RWPE2 (cell line): ENCODE data around the gene TPM2.
A peak's percentile ranks its signal among the peaks of the same experiment; 100 is the strongest.

ENCODE experiments used
- ATAC-seq: fragments of 200-7000 bp; cut with Tn5 transposase; 3 replicates; pipeline ENCODE4 v1.9.1; 2021; ENCODE audit warnings: low read depth
- DNase-seq: peaks from one replicate; pipeline ENCODE4 v3.0.0-alpha.2; 2020; ENCODE audit warnings: low spot score
- H3K27ac ChIP-seq: fragments of 450-650 bp; 2 replicates; pipeline ENCODE4 v1.5.1; 2017; ENCODE audit warnings: mild to moderate bottlenecking; ENCODE audit not compliant: poor library complexity, severe bottlenecking
- H3K27me3 ChIP-seq: fragments of 250-450 bp; sonication (Bioruptor Pico); 2 replicates; pipeline ENCODE4 v1.5.1; 2021; ENCODE audit warnings: mild to moderate bottlenecking, moderate library complexity; ENCODE audit not compliant: insufficient read depth, poor library complexity, severe bottlenecking
- H3K36me3 ChIP-seq: fragments of 250-450 bp; sonication (Bioruptor Pico); 2 replicates; pipeline ENCODE4 v1.5.1; 2020; ENCODE audit warnings: low read depth, mild to moderate bottlenecking, moderate library complexity
- H3K4me1 ChIP-seq: fragments of 250-450 bp; sonication (Bioruptor Pico); 2 replicates; pipeline ENCODE4 v1.5.1; 2021; ENCODE audit warnings: mild to moderate bottlenecking, moderate library complexity; ENCODE audit not compliant: insufficient read depth, poor library complexity, severe bottlenecking
- H3K4me3 ChIP-seq: fragments of 250-450 bp; sonication (Bioruptor Pico); 2 replicates; pipeline ENCODE4 v1.5.1; 2021; ENCODE audit warnings: mild to moderate bottlenecking, moderate library complexity; ENCODE audit not compliant: severe bottlenecking
- H3K9me3 ChIP-seq: fragments of 250-450 bp; sonication (Bioruptor Pico); 2 replicates; pipeline ENCODE4 v1.5.1; 2021; ENCODE audit warnings: mild to moderate bottlenecking, moderate library complexity; ENCODE audit not compliant: severe bottlenecking
- CTCF ChIP-seq: fragments of 450-650 bp; IDR thresholded peaks from one replicate; pipeline ENCODE4 v1.5.1; 2017; ENCODE audit warnings: mild to moderate bottlenecking, moderate library complexity; ENCODE audit not compliant: poor library complexity, severe bottlenecking

The TPM2 gene

GRCh38 chr9:35657546-35658136 lies 32.1 kb downstream of the TPM2 start, which contains the start of gene RMRP:
Gene RMRP, minus strand, starts transcription at chr9:35658019.
- Histone ChIP-seq H3K9me3 (no peaks in the 10 kb centered on the region), H3K4me3 (peak within 1 kb of the TSS; percentile 72), H3K27ac (peak within 1 kb of the TSS; percentile 76), H3K36me3 (peaks cover 32% of the 10 kb centered on the region), H3K27me3 (no peaks in the 10 kb centered on the region), H3K4me1 (peaks cover 13% of the 10 kb centered on the region)
- ATAC-seq, result peak; percentile 89
- DNase-seq, result peak; percentile 98
- TF ChIP-seq CTCF, result no peak

- no peak for ATAC-seq
- peaks cover 20% of the 10 kb centered on the region for H3K4me1 ChIP-seq
- H3K27me3 ChIP-seq, result no peaks in the 10 kb centered on the region
- no peak for TF ChIP-seq CTCF
- no peaks in the 10 kb centered on the region for H3K9me3 ChIP-seq
- DNase-seq, result no peak
- H3K27ac ChIP-seq, result peak overlapping the region; percentile 76
- peak overlapping the region; percentile 72 for H3K4me3 ChIP-seq
- peaks cover 28% of the 10 kb centered on the region for H3K36me3 ChIP-seq
Measured at GRCh38 chr9:35656831-35657545, 32.7 kb downstream of the TPM2 start.

GRCh38 chr9:35656348-35656747 lies 33.4 kb downstream of the TPM2 start:
- Histone ChIP-seq H3K4me3 (no peak overlapping the region), H3K9me3 (no peaks in the 10 kb centered on the region), H3K36me3 (peaks cover 21% of the 10 kb centered on the region), H3K27me3 (no peaks in the 10 kb centered on the region), H3K27ac (no peak overlapping the region), H3K4me1 (peaks cover 21% of the 10 kb centered on the region)
- ATAC-seq (no peak), DNase-seq (no peak)
- TF ChIP-seq CTCF, result no peak

- Histone ChIP-seq H3K9me3 (no peaks in the 10 kb centered on the region), H3K27me3 (no peaks in the 10 kb centered on the region), H3K36me3 (no peaks in the 10 kb centered on the region), H3K4me3 (no peak overlapping the region), H3K27ac (peak overlapping the region; percentile 38), H3K4me1 (peaks cover 13% of the 10 kb centered on the region)
- DNase-seq (no peak), ATAC-seq (no peak)
- no peak for TF ChIP-seq CTCF
Measured at GRCh38 chr9:35653611-35654010, 36.1 kb downstream of the TPM2 start.

- no peaks in the 10 kb centered on the region for H3K36me3 ChIP-seq
- no peak for DNase-seq
- H3K27ac ChIP-seq, result peak overlapping the region; percentile 38
- peaks cover 13% of the 10 kb centered on the region for H3K4me1 ChIP-seq
- TF ChIP-seq CTCF, result no peak
- no peak for ATAC-seq
- no peaks in the 10 kb centered on the region for H3K9me3 ChIP-seq
- no peaks in the 10 kb centered on the region for H3K27me3 ChIP-seq
- no peak overlapping the region for H3K4me3 ChIP-seq
Measured at GRCh38 chr9:35652829-35653209, 36.9 kb downstream of the TPM2 start.
